Mucosa of gallbladder (tissue), 1 donor: ENCODE results near the gene IFNAR2. TPM values are rescaled to one million over a fixed set of nuclear protein-coding genes. Genes with fewer than 3 reads are reported as not detected.

ENCODE experiments used
- DNase-seq: peaks from one replicate; pipeline ENCODE4 v3.0.0-alpha.2; 2020; ENCODE audit warnings: low spot score
- total RNA-seq: library from RNA; stranded (reverse); gene quantifications from one replicate; pipeline ENCODE4 v1.2.1, GENCODE V29; 2021
- donor health status: DM: no; HTN: no; CAD: no.

IFNAR2 gene
- total RNA-seq, 1 donor from 2014 or later = 31.5 TPM

DNA sequence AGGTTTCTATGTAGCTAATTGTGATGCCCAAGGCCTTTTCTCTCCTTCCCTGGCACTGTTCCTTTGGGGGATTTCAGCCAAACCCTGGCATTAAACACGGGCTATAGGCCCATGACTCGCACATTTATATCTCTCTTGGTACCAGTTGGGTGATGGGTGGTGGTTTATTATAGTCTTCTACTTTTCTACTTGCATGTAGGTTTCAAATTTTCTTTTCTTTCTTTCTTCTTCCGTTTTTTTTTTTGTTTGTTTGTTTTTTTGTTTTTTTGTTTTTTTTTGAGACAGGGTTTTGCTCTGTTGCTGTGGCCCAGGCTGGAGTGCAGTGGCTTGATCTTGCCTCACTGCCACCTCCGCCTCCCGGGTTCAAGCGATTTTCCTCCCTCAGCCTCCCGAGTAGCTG is 37.5 kb downstream of the IFNAR2 start:
- no peak for DNase-seq

DNA sequence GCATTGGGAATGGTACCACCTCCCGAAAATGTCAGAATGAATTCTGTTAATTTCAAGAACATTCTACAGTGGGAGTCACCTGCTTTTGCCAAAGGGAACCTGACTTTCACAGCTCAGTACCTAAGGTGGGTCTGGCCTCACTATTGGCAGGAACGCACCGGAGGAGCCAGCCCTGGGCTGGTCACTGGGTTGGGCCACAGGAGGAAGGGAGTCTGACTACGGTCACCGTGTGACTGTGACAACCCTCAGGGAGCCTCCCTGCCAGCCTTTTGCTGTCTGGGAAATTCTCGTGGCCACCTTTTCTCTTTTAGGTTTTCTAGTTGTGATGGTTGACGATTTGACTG is 38.6 kb downstream of the IFNAR2 start:
- DNase-seq = no peak

DNA sequence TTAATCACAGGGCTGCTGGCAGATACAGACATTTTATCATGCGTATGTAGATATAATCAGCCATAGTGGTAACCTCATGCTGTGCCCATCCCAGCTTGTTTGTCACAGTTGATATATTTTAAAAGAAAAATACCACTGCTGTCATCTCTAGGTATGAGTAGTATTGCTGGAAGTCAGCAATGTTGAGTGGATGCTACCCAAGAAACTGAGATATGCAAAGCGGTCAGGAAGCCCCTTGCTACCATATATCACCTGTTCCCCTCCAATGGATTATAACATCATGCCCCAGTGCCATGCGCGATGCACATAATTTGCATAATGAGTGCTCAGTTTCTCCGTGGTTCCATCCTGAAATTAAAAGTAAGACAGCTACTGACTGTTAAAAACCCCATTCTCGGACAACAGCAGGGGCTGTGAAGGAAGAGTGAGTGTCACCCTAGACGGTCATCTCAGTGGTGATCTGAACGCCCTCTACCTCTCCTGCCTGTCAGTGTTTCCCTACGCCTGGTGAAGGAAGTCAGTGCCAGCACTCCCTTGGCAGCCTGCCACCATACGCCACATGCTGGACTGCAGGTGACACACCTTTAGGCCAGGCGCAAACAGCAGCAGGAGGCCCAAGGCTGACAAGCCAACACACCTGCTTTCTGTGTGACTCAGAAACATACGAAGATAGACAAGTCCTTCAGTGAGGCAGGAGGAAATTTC is 39.2 kb downstream of the IFNAR2 start:
- DNase-seq = peak; percentile 94

DNA sequence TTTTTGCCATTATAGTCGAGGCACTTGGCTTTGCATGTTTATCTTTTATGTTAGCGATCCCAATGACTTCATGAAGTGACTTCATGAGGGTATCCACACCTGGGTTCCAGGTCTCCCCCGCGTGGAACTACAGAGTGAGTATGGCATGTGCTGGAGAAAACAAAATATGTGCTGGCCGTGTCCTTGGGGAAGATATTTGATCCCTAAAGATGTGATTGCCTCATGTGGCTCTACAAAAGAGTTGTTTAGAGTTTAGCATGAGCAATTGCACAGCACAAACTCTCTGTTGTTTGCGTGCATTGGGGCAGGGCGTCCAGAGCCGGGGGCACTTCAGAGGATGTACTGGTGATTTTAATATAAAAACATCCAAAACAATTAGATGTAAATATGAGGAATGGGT is 41.2 kb downstream of the IFNAR2 start:
- no peak for DNase-seq

- DNase-seq = no peak
Measured at GRCh38 chr21:33273044-33273443, 43.3 kb downstream of the IFNAR2 start.

- no peak for DNase-seq
Measured at GRCh38 chr21:33278721-33279120, 49.0 kb downstream of the IFNAR2 start.

DNA sequence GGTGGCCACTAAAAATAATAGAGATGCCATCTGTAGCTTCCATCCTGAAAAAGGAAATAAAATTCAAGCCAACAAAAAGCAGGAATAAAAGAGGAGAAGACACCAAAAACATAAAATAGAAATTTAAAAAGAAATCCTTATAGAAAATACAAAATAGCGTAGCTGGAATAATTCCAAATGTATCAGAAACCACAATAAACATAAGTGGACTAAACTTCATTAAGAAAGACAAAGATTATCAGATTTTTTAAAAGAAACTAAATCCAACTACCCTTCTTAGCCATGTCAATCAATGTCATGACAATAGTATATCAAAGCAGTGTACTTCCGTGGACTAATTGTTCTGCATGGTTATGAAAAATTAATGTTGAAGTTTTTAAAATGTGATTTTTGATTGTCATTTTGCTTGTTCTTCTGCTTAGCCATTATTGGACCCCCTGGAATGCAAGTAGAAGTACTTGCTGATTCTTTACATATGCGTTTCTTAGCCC is 49.6 kb downstream of the IFNAR2 start:
- DNase-seq = no peak

Other genes with a start within 250 kb of the IFNAR2 start
- gene OLIG2, start 204.0 kb upstream of the IFNAR2 start, total RNA-seq = not detected
- gene OLIG1, start 159.8 kb upstream of the IFNAR2 start, total RNA-seq = not detected
- 31.2 TPM for gene IL10RB, start 36.4 kb downstream of the IFNAR2 start, total RNA-seq
- gene IFNAR1, start 95.0 kb downstream of the IFNAR2 start, total RNA-seq = 59.0 TPM
- 61.3 TPM for gene IFNGR2, start 173.5 kb downstream of the IFNAR2 start, total RNA-seq